Nephron progenitor cell (in vitro differentiated cells): Measurements from ENCODE around the gene CD38.

Experiments used
- DNase-seq: peaks from one replicate; pipeline ENCODE4 v3.0.0; 2021
- H3K27ac Mint-ChIP-seq: 2 replicates; pipeline ENCODE4 v1.8.0; 2021; ENCODE audit warnings: mild to moderate bottlenecking, moderate library complexity, mixed read lengths
- H3K27me3 Mint-ChIP-seq: 2 replicates; pipeline ENCODE4 v1.8.0; 2021; ENCODE audit warnings: mild to moderate bottlenecking, low read depth, mixed read lengths; ENCODE audit not compliant: poor library complexity
- H3K36me3 Mint-ChIP-seq: 2 replicates; pipeline ENCODE4 v1.8.0; 2021; ENCODE audit warnings: low read depth, mixed read lengths
- H3K4me1 Mint-ChIP-seq: 2 replicates; pipeline ENCODE4 v1.8.0; 2021; ENCODE audit warnings: mixed read lengths
- H3K4me3 Mint-ChIP-seq: 2 replicates; pipeline ENCODE4 v1.8.0; 2021; ENCODE audit warnings: mild to moderate bottlenecking, moderate library complexity, mixed read lengths
- H3K9me3 Mint-ChIP-seq: 2 replicates; pipeline ENCODE4 v1.8.0; 2021; ENCODE audit warnings: mild to moderate bottlenecking, moderate library complexity, mixed read lengths
- TF ChIP-seq, protein P1 (sequence below): fragments of 200-600 bp; sonication (generic); IDR thresholded peaks from 2 replicates; pipeline ENCODE4 v1.5.0; 2021; ENCODE audit warnings: antibody characterized with exemption

The CD38 gene

DNA sequence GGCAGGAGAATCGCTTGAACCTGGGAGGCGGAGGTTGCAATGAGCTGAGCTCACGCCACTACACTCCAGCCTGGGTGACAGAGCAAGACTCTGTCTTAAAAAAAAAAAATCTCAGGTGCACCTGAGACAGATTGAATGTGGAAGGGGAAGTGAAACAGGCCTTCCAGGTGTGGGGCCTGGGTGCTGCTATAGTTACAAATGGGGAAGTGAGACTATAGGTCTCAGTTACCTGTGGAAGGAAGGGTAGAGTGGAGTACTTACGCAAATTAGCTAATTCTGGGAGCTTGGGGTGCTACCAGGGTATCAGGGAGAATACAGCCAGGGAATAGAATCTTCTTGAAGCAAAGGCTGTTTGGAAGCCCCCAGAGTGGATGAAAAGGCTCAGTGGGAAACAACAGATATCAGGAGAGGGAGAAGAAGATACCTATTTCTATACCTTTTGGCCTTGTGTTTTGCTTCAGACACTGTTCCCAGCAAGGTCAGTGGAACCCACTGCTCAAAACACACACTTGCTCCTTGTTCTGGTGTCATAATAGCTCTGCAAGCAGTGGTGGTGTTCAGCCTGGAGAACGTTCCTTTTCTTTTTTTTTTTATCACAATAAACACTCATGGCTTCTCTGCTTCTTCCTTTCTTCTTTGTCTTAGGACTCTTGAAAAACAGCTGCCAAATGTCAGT is 7.0 kb downstream of the CD38 start:
- no peaks in the 10 kb centered on the region for H3K4me1 Mint-ChIP-seq
- H3K4me3 Mint-ChIP-seq: no peak overlapping the region
- peaks cover 39% of the 10 kb centered on the region for H3K9me3 Mint-ChIP-seq
- no peak overlapping the region for H3K27ac Mint-ChIP-seq
- TF ChIP-seq, protein P1, sequence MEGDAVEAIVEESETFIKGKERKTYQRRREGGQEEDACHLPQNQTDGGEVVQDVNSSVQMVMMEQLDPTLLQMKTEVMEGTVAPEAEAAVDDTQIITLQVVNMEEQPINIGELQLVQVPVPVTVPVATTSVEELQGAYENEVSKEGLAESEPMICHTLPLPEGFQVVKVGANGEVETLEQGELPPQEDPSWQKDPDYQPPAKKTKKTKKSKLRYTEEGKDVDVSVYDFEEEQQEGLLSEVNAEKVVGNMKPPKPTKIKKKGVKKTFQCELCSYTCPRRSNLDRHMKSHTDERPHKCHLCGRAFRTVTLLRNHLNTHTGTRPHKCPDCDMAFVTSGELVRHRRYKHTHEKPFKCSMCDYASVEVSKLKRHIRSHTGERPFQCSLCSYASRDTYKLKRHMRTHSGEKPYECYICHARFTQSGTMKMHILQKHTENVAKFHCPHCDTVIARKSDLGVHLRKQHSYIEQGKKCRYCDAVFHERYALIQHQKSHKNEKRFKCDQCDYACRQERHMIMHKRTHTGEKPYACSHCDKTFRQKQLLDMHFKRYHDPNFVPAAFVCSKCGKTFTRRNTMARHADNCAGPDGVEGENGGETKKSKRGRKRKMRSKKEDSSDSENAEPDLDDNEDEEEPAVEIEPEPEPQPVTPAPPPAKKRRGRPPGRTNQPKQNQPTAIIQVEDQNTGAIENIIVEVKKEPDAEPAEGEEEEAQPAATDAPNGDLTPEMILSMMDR: no peak
- H3K27me3 Mint-ChIP-seq: peaks cover 37% of the 10 kb centered on the region
- DNase-seq: no peak
- H3K36me3 Mint-ChIP-seq: peaks cover 4% of the 10 kb centered on the region

DNA sequence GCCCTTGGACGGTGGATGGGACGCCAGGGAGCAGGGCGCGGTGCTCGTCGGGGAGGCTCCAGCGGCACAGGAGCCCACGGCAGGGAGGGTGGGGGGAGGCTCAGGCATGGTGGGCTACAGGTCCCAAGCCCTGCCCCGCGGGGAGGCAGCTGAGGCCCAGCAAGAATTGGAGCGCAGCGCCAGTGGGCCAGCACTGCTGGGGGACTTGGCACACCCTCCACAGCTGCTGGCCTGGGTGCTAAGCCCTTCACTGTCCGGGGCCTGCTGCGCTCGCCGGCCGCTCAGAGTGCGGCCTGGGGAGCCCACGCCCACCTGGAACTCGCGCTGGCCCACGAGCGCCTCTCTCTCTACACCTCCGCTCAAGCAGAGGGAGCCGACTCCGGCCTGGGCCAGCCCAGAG is 8.6 kb downstream of the CD38 start:
- TF ChIP-seq, protein P1: no peak
- no peak for DNase-seq
- peaks cover 23% of the 10 kb centered on the region for H3K27me3 Mint-ChIP-seq
- H3K9me3 Mint-ChIP-seq: peaks cover 42% of the 10 kb centered on the region
- H3K4me1 Mint-ChIP-seq: no peaks in the 10 kb centered on the region
- no peak overlapping the region for H3K27ac Mint-ChIP-seq
- peaks cover 4% of the 10 kb centered on the region for H3K36me3 Mint-ChIP-seq
- H3K4me3 Mint-ChIP-seq: no peak overlapping the region

DNA sequence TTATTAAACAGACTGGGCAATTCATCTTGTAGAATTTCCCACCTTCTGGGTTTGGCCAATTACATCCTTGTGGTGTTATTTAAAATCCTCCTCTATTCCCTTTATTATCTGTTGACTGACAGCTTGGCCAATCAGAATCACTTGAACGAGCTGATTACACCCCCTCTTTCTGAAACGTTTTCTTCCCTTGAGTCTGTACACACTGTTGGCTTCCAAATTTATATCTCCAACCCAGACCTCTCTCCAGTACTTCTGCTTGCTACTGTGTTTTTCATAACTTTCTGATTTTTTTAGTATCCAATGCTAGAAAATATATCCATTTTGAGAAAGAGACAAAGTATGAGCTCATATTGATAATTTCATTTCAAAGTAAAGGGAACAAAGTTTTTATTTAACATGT is 14.8 kb downstream of the CD38 start:
- Mint-ChIP-seq H3K9me3 (peaks cover 31% of the 10 kb centered on the region), H3K27ac (no peak overlapping the region), H3K4me1 (no peaks in the 10 kb centered on the region), H3K27me3 (peaks cover 11% of the 10 kb centered on the region), H3K36me3 (no peaks in the 10 kb centered on the region), H3K4me3 (no peak overlapping the region)
- TF ChIP-seq, protein P1: no peak
- no peak for DNase-seq

DNA sequence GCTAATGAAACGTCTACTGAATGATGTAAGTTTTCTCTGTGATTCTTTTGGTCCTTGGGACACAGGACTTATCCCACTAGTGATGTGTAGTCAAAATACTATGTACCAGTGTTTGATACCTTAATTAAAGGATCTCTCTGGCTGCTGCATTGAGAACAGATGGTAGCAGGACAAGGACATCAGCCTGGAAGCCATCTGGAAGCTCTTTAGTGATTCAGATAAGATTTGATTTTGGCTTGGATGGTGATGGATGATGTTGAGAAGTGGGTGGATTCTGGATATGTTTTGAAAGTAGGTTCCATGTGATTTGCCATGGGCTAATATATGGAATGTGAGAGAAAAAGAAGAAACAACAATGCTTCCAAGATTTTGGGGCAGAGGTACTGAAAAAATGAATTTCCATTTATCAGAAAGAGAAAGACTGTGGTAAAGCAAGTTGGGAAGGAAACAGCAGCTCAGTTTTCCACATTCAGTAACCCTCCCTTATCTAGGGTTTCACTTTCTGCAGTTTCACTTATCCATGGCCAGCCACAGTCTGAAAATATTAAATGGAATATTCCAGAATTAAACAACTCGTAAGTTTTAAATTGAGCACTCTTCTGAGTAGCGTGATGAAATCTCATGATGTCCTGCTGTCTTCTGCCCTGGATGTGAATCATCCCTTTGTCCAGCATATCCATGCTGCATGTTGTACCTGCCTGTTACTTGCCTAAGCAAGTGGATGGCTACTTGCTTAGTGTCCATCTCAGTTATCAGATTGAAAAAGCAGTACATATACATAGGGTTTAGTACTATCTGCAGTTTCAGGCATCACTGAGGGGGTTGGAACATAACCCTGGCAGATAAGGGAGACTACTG is 15.6 kb downstream of the CD38 start:
- TF ChIP-seq, protein P1: no peak
- no peak overlapping the region for H3K27ac Mint-ChIP-seq
- H3K4me3 Mint-ChIP-seq: no peak overlapping the region
- no peaks in the 10 kb centered on the region for H3K4me1 Mint-ChIP-seq
- H3K27me3 Mint-ChIP-seq: peaks cover 14% of the 10 kb centered on the region
- no peaks in the 10 kb centered on the region for H3K36me3 Mint-ChIP-seq
- peaks cover 24% of the 10 kb centered on the region for H3K9me3 Mint-ChIP-seq
- DNase-seq: no peak

DNA sequence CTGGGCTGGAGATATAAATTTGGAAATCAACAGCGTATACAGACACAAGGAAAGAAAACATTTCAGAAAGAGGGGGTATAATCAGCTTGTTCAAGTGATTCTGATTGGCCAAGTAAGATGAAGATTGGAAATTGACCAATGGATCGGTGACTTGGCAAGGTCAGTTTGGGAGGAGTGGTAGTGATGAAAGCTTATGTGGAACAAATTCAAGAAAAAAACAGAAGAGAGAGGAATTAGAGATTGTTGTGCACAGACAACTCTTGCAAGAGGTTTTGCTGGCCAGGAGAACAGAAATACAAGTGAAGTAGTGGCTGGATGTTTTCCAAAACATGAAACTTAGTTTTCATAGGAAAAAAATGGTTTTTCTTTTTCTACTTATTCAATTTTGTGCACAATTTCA is 16.3 kb downstream of the CD38 start:
- no peaks in the 10 kb centered on the region for H3K36me3 Mint-ChIP-seq
- H3K4me3 Mint-ChIP-seq: no peak overlapping the region
- peaks cover 15% of the 10 kb centered on the region for H3K27me3 Mint-ChIP-seq
- TF ChIP-seq, protein P1: no peak
- H3K27ac Mint-ChIP-seq: no peak overlapping the region
- no peaks in the 10 kb centered on the region for H3K4me1 Mint-ChIP-seq
- DNase-seq: no peak
- H3K9me3 Mint-ChIP-seq: peaks cover 18% of the 10 kb centered on the region
